Fibroblast of peridontal ligament (primary cell): ENCODE data around the gene AJAP1.

ENCODE experiments used
- DNase-seq: peaks from one replicate; pipeline ENCODE4 v3.0.0-alpha.2; 2010; ENCODE audit errors: extremely low read depth

The AJAP1 gene

DNA sequence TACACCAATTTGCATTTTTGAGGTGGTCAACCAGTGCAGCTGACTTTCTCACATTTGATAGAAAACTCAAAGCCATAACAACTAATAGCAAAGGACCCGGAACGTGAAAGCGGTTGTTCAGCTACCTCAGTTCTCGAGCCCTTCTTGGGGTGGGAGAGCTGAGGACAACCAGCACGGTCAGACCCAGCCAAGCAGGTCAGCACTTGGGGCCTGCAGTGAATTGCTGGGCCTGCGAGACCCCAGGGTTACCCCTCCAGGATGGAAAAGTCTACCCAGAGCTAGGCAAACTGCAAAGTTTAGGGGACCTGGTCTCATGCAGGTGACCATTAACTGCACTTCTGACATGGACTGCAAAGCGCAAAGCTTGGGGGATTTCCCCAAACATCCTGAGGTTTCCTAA, 23.8 kb upstream of the AJAP1 start:
- DNase-seq = no peak

DNA sequence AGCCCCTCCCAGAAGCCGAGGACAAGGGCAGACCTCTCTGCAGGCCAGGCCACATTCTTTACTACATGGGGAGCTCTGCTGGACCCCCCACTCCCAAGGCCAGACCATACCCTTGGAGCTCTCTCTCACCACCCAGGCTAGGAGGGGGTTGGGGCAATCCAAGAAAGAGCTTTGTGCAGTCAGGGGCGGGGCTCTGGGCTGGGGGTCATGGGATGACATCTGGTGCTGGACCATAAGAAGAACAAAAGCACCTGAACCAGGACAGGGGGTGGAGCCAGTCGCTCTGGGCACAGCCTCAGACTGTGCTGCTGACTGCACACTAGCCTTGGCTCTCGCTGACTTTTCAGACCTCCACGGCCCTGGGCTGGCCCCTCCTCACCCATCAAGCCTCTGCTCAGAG, 23.1 kb upstream of the AJAP1 start:
- DNase-seq = no peak

- no peak for DNase-seq
These were observed 21.1 kb upstream of the AJAP1 start for GRCh38 chr1:4633346-4633745.

- no peak for DNase-seq
These were observed 20.1 kb upstream of the AJAP1 start for GRCh38 chr1:4634156-4634792.

DNA sequence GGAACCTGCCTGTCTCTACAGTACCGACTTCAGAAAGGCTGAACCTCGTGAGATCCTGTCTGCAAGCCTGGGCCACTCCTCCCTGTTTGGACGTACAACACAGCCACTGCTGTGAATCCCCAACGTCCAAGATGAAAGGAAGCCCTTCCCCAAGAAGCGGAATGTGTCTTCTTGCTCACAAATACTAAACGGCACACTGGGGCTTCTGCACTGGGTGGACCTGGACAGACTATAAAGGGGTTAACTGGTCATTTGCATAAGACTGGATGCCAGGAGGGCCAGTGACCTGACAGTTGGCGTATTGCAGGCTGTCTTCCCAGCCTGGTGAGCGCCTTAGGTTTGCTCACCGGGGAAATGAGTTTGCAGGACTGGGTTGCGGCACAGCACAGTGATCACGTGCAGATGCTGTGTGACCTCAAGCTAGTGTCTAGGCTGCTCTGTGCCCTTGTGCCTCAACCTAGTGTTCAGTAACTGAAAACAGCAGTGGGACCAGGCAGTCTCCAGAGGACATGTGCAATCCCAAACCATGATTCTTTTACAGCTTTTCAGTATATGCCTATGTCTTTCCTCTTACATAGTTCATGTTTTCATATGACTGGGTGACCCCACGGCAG, 19.5 kb upstream of the AJAP1 start:
- no peak for DNase-seq

DNA sequence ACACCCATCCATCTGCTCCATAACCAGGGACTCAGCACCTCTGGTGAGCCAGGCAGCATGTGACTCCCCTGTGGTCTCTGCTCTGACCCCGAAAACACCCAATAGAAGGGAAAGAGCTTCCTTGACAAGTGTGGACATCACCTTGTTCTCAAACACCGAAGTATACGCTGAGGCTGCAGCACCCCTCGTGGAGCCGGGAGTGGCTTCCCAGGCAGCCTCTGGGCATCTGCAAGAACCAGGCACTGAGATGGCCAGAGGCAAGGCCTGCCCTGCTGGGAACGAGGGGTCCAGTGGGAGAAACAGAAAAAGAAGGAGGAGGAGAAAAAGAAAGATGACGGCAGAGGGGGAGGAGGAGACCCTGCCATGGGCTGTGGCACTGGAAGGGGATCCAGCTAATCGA, 18.2 kb upstream of the AJAP1 start:
- no peak for DNase-seq

DNA sequence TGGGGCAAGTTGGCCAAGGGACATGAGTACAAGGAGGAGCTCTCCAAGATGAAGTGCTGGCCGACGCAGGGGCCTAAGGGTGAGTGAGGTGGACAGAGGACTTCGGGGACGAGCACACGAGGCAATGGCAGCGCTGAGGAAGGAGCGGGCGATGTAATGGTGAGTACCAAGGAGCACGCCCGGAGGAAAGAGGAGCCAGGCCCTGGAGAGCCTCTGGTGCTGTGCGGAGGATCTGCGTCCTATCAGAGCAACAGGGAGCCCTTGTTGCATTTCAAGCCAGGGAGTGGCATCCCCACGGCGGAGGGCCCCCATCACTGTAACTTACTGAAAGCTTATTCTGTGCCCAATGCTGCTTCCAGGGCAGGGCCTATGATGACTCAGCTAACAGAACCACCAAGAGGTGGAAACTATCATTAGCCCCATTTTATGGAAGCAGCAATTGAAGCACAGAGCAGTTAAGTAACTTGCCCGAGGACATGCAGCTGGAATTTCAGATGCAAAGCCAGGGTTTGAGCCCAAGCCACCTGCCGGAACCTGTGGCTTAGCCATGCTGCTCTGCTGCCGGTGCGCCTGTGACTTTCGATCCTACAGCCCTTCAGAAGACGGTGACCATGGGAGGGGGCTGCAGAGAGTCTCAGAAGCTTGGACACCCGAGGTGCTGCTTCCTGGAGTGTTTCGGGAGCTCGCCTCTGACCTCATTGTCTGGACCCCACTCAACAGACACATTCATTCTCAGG, 17.6 kb upstream of the AJAP1 start:
- DNase-seq = no peak

DNA sequence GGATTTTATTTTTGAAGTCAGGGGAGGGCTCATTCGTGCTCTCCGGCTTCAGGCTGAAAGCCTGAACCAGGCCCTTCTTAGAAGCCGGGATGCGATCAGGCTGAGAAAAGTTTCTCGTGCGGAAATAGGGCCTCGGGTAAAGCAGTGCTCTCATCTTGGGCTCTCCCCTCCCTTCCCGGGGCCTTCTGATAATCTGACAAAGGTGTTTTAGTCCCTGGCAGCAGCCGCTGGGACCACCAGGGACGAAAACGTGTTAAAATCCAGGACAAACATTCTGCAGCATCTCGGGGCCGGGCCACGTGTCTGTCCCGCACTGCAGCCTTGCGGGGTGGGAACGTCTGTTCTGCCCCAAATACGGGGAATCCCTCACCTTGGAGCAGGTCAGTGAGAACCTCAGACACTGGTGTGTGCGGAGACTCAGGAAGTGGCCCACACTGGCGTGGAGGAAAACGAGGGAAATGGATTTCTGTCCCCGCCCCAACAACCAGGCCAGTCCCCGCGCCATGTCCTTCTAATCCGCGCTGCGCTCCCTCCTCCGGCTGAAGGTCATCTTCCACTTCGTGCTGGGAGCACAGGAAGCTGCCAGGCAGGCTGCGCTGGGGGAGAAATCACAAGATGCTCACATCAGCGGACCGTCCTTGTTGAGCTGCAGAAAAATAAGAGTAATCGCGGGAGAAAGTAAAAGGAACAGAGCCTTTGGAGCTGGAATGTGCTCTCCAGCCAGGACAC, 16.6 kb upstream of the AJAP1 start:
- no peak for DNase-seq

DNA sequence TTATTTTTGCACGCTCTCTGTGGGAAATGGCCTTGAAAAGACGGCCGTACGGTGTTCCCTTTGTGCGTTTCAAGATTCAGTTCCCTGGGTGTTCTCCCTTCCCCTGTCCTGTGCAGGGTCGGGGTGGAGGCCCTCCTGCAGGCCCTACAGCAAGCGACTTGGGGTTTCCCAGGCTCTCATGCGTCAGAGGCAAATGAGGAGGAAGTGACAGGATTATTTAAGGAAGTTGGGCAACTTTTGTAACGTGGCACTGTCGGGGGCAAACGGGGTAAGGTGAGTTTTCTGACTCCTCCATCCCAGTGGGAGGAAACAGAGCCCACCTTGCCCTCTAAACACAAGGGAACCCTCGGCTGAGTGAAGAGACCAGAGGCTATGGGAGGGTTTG, 16.1 kb upstream of the AJAP1 start:
- DNase-seq = no peak

- DNase-seq = no peak
These were observed 13.5 kb upstream of the AJAP1 start for GRCh38 chr1:4640931-4641330.

DNA sequence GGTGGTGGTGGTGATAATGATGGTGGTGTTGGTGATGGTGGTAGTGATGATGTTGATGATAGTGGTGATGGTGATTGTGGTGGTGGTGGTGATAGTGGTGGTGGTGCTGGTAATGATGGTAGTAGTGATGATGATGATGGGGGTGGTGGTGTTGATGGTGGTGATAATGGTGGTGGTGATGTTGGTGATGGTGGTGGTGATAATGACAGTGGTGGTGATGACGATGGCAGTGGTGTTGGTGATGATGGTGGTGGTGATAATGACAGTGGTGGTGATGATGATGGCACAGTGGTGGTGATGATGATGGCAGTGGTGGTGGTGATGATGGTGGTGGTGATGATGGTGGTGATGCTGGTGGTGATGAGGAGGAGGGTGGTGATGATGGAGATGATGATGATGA, 7.0 kb upstream of the AJAP1 start:
- DNase-seq = no peak

GRCh38 chr1:4648657-4649056, 5.8 kb upstream of the AJAP1 start:
- no peak for DNase-seq

GRCh38 chr1:4650481-4650880, 3.9 kb upstream of the AJAP1 start:
- no peak for DNase-seq

- no peak for DNase-seq
These were observed 3.4 kb upstream of the AJAP1 start for GRCh38 chr1:4650981-4651380.

DNA sequence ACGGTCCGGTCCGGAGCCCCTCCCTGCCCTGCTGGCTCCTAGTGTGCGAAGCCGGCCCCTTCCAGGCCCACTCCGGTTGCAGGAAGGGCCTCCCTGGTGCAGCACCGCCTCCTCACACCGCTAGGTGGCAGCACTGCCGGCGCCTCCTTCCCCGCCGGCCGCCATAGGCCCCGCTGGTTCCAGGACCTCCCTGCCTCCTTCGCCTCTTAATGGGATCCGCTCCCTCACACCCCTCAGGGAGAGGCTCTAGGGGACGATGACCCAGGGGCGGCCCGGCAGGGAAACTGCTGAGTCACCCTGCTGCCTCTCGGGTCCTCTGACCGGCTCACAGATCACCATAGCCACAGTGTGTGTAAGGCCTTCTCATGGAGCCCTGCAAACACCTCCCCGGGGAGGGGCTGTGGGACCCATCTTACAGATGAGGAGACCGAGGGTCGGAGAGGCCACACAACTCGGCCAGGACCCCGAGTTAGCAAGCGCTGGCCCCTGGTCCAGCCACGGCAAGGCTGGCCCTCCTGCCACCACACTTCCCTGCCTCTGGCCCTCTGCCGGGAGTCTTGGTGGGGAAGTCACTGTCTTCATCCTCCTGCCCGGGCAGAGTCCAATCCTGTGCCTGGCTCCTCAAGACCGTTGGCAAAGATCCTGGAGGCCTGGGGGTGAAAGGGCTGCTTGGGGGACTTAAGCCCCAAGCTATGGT, 1.6 kb upstream of the AJAP1 start:
- peak; percentile 2 for DNase-seq

DNA sequence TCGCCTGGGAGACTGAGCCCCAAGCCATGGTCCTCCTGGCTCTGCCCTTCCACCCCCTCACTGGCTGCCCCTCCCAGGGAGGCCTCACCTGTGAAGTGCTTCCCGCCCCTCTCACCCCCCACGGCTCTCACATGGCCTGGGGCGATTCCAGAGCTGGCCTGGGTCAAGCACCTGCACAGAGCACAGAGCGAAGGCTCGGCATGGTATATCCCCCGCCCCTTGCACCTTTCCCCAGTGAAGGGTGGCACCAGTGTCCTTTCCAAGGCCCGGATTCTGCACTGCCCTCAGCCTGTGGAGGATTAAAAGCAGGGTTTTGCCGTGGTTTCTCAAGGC, 1.1 kb upstream of the AJAP1 start:
- no peak for DNase-seq

GRCh38 chr1:4654764-4655673, 610 bp downstream of the AJAP1 start:
- DNase-seq = no peak

DNA sequence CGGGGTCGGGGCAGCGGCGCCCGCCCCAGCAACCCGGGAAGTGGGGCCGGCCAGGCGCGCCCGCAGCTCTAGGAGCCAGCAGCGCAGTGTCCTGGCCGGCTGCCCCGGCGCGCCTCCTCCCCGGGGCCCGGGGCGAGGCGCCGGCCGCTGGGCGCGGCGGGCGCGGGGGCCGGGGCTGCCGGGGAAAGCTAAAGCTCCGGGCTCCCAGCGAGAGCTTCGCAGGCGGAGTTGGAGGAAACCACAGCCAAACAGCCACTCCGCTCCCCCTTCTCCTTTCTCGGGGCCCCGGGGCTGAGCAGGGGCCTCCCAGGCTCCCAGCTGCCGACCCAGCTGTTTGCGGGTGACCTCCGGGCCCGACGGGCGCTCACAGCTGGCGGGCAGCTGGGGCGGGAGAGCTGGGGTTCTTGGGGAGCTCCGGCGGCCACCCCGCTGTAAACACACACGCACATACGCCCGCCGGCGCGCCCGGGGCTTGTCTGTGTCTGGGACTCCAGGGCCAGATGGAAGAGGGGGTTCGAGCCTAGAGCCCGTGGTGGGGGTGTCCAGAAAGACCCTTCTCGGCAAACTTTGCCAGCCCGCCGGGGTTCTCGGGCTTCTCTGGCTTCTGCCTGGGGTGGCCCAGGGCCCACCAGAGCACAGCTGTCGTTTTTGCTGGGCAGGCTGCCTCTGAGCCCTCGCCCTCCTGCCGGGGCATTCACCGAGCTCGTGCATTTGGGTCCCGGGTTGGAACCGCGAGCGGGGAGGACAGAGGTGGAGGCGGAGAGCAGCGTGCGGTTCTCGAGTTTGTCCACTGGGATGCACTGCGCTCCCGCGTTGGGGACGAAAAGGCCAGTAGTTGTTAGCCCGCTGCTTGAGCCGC, 1.5 kb downstream of the AJAP1 start:
- DNase-seq = peak; percentile 1

DNA sequence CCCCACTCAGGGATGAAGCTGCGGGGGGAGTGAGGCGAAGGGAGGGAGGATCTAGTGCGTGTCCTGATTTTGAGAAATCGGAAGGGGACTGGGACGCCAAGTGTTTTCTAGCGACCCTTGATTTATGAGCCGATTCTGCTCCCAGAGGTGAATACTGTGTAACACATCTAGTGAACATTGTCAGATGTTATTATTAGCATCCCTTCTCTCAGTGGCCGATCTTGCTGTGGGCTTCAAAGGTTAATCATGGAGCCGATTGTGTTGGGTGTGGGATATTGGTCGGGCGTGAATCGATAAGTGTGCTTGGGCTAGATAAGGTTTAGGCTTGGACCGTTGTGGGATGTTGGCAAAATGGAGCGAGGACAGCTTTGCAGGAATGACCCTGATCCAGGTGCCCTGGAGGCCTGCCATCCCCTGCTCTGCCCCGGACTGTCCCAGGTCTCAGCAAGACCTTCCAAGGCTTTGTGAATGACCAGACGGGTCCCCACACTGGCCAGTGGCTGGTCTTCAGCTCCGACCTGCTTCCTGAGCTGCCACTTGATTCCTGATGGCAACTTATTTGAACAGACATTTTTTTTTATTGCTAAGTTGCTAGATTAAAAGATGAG, 2.2 kb downstream of the AJAP1 start:
- no peak for DNase-seq
